Measurements from ENCODE around the gene CPNE4. TPM values are rescaled to one million over a fixed set of nuclear protein-coding genes. Genes with fewer than 3 reads are reported as not detected.

The CPNE4 gene
- total and polyA plus RNA-seq, 10 donors = 0.03 to 3.1 (median 0.91) TPM; not detected in 2

DNA sequence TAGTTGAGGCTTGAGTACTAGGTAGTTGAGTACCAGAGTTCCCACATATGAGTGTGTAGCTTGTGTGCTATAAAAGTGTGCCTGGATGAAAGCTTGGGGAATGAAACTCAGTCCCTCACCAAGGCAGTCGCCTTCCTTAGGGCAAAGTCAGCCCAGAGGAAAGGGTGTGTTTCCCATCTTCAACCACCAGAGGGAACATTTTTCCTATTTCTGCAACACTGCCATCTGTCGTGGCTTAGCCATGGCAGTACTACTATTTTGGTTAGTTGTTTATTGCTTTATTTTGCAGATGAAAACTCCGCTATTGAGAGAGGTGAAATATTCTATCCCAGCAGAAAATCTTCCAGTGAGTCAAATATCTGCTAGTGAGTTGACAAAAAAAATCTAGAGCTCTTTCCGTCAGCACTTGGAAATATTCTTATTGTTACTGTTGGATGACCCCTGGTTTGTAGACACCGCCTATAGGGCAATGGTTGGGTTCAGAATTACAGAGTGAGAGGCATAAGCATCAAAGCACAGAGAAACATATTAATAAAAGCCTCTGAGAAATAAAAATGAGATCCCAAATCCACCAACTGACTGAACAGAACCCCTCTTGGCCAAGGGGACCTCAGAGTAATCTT lies 239.9 kb downstream of the CPNE4 start:
- WGBS, 5 donors = 35 to 42% (median 38%) methylated on average over 5 of the region's 5 CpGs
- Histone ChIP-seq H3K27ac (no peak overlapping the region), H3K9me3 (no peaks in the 10 kb centered on the region), H3K4me1 (peaks cover 0 to 18% (median 5%) of the 10 kb centered on the region in 6 donors), H3K4me3 (no peak overlapping the region), H3K36me3 (no peaks in the 10 kb centered on the region), H3K27me3 (replicated peaks in 1 of 7) (peaks cover 0 to 13% (median 0%) of the 10 kb centered on the region in 7 donors)
- DNase-seq = no peak
- intact Hi-C loops (cut with DNase I; ENCODE audit: low total_unique reads) = loop anchor here (5.0 kb wide), 1 partner anchor 232 kb away; no protein-coding TSS in a partner anchor
- TF ChIP-seq, protein P1, sequence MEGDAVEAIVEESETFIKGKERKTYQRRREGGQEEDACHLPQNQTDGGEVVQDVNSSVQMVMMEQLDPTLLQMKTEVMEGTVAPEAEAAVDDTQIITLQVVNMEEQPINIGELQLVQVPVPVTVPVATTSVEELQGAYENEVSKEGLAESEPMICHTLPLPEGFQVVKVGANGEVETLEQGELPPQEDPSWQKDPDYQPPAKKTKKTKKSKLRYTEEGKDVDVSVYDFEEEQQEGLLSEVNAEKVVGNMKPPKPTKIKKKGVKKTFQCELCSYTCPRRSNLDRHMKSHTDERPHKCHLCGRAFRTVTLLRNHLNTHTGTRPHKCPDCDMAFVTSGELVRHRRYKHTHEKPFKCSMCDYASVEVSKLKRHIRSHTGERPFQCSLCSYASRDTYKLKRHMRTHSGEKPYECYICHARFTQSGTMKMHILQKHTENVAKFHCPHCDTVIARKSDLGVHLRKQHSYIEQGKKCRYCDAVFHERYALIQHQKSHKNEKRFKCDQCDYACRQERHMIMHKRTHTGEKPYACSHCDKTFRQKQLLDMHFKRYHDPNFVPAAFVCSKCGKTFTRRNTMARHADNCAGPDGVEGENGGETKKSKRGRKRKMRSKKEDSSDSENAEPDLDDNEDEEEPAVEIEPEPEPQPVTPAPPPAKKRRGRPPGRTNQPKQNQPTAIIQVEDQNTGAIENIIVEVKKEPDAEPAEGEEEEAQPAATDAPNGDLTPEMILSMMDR (IDR thresholded peaks at IDR 0.05 in 8 of 11, conservative IDR thresholded peaks at IDR 0.05 in 3 of 11) = peak; percentile 62 to 89 (median 80)
- no peak for TF ChIP-seq POLR2A (IDR thresholded peaks at IDR 0.05)
- TF ChIP-seq POLR2AphosphoS5 (IDR thresholded peaks at IDR 0.05) = no peak

DNA sequence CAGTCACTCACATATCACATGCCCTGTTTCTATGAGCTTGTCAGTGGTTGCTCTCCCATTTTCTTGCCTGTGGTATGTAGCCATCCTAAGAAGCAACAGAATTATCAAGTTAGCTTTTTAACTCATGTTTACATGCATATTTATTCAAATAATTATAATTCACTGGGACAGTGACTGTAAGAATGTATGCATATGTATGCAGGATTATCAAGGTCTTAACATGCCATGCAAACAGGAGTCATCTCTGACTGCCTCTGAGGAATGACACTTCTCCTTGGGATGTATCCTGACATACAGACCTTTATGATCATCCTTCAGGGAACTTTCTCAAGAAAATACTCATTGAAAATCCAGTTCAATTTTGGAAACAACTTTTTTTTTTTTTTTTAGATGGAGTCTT lies 240.9 kb downstream of the CPNE4 start:
- Histone ChIP-seq H3K4me1 (peaks cover 0 to 18% (median 5%) of the 10 kb centered on the region in 6 donors), H3K36me3 (no peaks in the 10 kb centered on the region), H3K27ac (no peak overlapping the region), H3K9me3 (no peaks in the 10 kb centered on the region), H3K4me3 (no peak overlapping the region), H3K27me3 (replicated peaks in 1 of 7) (peaks cover 0 to 13% (median 0%) of the 10 kb centered on the region in 7 donors)
- TF ChIP-seq, protein P1 (IDR thresholded peaks at IDR 0.05 in 8 of 11, conservative IDR thresholded peaks at IDR 0.05 in 3 of 11) = no peak
- TF ChIP-seq POLR2AphosphoS5 (IDR thresholded peaks at IDR 0.05) = no peak
- no peak for TF ChIP-seq POLR2A (IDR thresholded peaks at IDR 0.05)
- no peak for DNase-seq
- intact Hi-C loops (cut with DNase I; ENCODE audit: low total_unique reads) = no loop called here

DNA sequence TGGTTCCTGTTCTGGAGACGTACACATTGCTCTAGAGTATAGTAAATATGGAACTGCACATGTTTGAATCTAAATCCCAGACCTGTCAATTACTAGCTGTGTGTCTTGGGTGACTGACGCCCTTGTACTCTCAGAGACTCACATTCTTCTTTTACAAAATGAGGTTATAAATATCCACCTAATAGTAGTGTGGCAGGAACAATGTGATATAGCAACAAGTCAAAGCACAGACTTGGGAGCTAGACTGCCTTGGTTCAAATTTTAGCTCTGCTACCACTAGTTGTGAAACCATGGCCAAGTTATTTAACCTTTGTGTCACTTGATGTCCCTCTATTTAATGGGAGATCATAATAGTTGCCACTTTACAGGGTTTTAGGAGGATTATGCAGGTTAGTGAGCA lies 245.6 kb downstream of the CPNE4 start:
- 66 to 84% (median 68%) methylated on average over 2 of the region's 2 CpGs for WGBS, 5 donors
- no peak overlapping the region for H3K4me3 ChIP-seq
- DNase-seq = no peak
- TF ChIP-seq POLR2AphosphoS5 (IDR thresholded peaks at IDR 0.05) (no peak), POLR2A (IDR thresholded peaks at IDR 0.05) (no peak)
- TF ChIP-seq, protein P1 (IDR thresholded peaks at IDR 0.05 in 8 of 11, conservative IDR thresholded peaks at IDR 0.05 in 3 of 11) = no peak
- H3K9me3 ChIP-seq = no peaks in the 10 kb centered on the region
- H3K36me3 ChIP-seq = no peaks in the 10 kb centered on the region
- no peaks in the 10 kb centered on the region for H3K4me1 ChIP-seq
- no peak overlapping the region for H3K27ac ChIP-seq
- peaks cover 0 to 9% (median 0%) of the 10 kb centered on the region in 7 donors for H3K27me3 ChIP-seq (replicated peaks in 1 of 7)
- intact Hi-C loops (cut with DNase I; ENCODE audit: low total_unique reads) = no loop called here

DNA sequence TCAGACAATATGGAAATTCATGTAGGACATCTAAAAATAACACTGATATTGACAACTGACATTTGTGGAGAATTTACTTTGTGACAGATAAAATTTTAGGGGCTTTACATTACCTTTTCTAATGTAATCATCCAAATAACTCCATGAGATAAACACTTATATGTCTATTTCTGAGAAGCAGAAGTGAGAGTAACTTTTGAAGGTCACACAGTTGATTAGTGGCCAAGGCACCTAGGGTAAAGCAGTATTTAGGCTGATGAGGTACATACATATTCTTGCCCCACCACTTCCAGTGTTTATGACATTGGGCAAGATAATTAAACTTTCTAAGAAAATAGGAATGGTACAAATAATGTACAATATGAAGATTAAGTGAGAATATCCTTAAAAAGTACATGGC lies 248.4 kb downstream of the CPNE4 start:
- H3K27ac ChIP-seq = no peak overlapping the region
- DNase-seq = no peak
- no peaks in the 10 kb centered on the region for H3K9me3 ChIP-seq
- H3K27me3 ChIP-seq (replicated peaks in 1 of 7) = no peaks in the 10 kb centered on the region
- H3K4me1 ChIP-seq = no peaks in the 10 kb centered on the region
- intact Hi-C loops (cut with DNase I; ENCODE audit: low total_unique reads) = no loop called here
- H3K36me3 ChIP-seq = no peaks in the 10 kb centered on the region
- TF ChIP-seq, protein P1 (IDR thresholded peaks at IDR 0.05 in 8 of 11, conservative IDR thresholded peaks at IDR 0.05 in 3 of 11) = no peak
- no peak for TF ChIP-seq POLR2AphosphoS5 (IDR thresholded peaks at IDR 0.05)
- TF ChIP-seq POLR2A (IDR thresholded peaks at IDR 0.05) = no peak
- H3K4me3 ChIP-seq = no peak overlapping the region
